Fibroblast of skin of right quadriceps (primary cell): ENCODE measurements around the gene GSS.
"Not testable (repeated sequence)": the region's sequence is repeated elsewhere in the genome, so short reads cannot be mapped to it uniquely, and the experiment has no call there.

Experiments
- DNase-seq: peaks from one replicate; pipeline ENCODE4 v3.0.0-alpha.2; 2013

The GSS gene

GRCh38 chr20:34943808-34944567, 11.6 kb downstream of the GSS start:
- DNase-seq, result peak; percentile 47

GRCh38 chr20:34942301-34942700, 13.3 kb downstream of the GSS start:
- no peak for DNase-seq

- DNase-seq, result no peak
Observed at GRCh38 chr20:34941226-34941625, 14.4 kb downstream of the GSS start.

- DNase-seq, result no peak
Observed at GRCh38 chr20:34940081-34940481, 15.5 kb downstream of the GSS start.

- DNase-seq, result no peak
Observed at GRCh38 chr20:34938466-34939163, 17.0 kb downstream of the GSS start.

GRCh38 chr20:34931771-34932170, 23.8 kb downstream of the GSS start:
- DNase-seq, result no peak

- DNase-seq, result no peak
Observed at GRCh38 chr20:34928411-34928810, 27.2 kb downstream of the GSS start.

GRCh38 chr20:34927736-34928135, 27.9 kb downstream of the GSS start:
- no peak for DNase-seq

- DNase-seq, result no peak
Observed at GRCh38 chr20:34926581-34926980, 29.0 kb downstream of the GSS start.

GRCh38 chr20:34925981-34926380, 29.6 kb downstream of the GSS start:
- no peak for DNase-seq

GRCh38 chr20:34925341-34925740, 30.3 kb downstream of the GSS start:
- no peak for DNase-seq

GRCh38 chr20:34923414-34923813, 32.2 kb downstream of the GSS start:
- DNase-seq, result no peak

- DNase-seq, result peak; percentile 81
Observed at GRCh38 chr20:34922654-34923381, 32.8 kb downstream of the GSS start.

GRCh38 chr20:34921436-34921835, 34.2 kb downstream of the GSS start:
- DNase-seq, result no peak

- DNase-seq, result no peak
Observed at GRCh38 chr20:34920055-34920454, 35.6 kb downstream of the GSS start.

- no peak for DNase-seq
Observed at GRCh38 chr20:34916774-34917354, 38.7 kb downstream of the GSS start.

GRCh38 chr20:34915749-34916455, 39.7 kb downstream of the GSS start:
- DNase-seq, result no peak

GRCh38 chr20:34915131-34915530, 40.5 kb downstream of the GSS start:
- DNase-seq, result no peak

- DNase-seq, result peak; percentile 91
Observed at GRCh38 chr20:34907616-34908469, 47.8 kb downstream of the GSS start.

- DNase-seq, result no peak
Observed at GRCh38 chr20:34904202-34904621, 51.4 kb downstream of the GSS start.

- not testable (repeated sequence) for DNase-seq
Observed at GRCh38 chr20:34898731-34899130, 56.9 kb downstream of the GSS start.

- DNase-seq, result not testable (repeated sequence)
Observed at GRCh38 chr20:34898129-34898528, 57.5 kb downstream of the GSS start.
